ENCODE measurements around the gene LRRTM4.

- TF ChIP-seq CTCF (IDR thresholded peaks at IDR 0.05; ENCODE audit: low read length) (no peak), EZH2 (IDR thresholded peaks at IDR 0.05; ENCODE audit: borderline replicate concordance, low read length) (no peak)
Measured at GRCh38 chr2:76748581-76749296, 773.4 kb downstream of the LRRTM4 start.

Data from OCI-LY1 (cell line).